HG02763 (cell line): ENCODE measurements around the gene FAM222A.

ENCODE experiments used
- ATAC-seq: cut with Tn5 transposase; IDR thresholded peaks from one replicate; pipeline ENCODE4 v1.9.1; 2021; ENCODE audit warnings: mild to moderate bottlenecking, moderate library complexity; ENCODE audit not compliant: unreplicated experiment

Gene FAM222A

GRCh38 chr12:109770861-109771670 is 57.4 kb downstream of the FAM222A start:
- no peak for ATAC-seq

DNA sequence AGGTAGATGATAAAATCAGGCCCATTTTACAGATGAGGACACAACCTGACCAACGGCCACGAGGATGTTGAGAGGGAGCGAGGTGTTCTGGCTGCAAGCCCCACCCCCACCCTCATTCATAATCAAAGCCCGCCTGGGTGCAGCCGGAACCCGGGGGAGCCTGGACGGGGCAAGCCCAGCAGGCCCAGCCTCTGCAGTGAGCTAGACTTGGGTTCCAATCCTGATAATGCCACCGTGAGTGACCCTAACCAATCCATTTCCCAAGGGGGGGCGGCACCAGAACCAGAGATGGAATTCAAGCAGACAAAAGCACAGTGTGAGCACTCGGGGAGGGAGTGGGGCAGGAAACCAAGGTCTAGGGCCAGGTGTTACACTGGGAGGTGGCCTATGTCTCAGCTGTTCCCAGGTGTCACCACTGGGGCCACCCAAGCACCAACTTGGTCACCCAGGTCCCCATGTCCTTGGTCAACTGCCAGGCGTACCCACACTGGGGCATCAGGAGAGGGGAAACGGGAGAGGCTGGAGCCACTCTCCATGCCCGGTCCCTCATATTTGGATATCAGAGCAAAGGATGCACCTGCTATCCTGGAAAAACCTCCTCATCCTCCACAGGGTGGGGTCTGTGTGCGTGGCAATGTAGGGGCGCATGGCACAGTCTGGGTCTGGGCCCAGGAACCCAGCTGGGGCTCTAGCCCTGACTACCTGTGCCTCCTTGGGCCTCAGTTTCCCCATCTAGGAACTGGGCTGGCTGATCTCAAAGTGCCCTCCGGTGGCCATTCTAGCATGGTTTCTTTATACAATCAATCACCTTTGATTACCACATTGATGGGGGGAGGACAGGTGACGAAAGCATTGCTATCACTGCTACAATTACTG is 58.4 kb downstream of the FAM222A start:
- ATAC-seq = no peak

DNA sequence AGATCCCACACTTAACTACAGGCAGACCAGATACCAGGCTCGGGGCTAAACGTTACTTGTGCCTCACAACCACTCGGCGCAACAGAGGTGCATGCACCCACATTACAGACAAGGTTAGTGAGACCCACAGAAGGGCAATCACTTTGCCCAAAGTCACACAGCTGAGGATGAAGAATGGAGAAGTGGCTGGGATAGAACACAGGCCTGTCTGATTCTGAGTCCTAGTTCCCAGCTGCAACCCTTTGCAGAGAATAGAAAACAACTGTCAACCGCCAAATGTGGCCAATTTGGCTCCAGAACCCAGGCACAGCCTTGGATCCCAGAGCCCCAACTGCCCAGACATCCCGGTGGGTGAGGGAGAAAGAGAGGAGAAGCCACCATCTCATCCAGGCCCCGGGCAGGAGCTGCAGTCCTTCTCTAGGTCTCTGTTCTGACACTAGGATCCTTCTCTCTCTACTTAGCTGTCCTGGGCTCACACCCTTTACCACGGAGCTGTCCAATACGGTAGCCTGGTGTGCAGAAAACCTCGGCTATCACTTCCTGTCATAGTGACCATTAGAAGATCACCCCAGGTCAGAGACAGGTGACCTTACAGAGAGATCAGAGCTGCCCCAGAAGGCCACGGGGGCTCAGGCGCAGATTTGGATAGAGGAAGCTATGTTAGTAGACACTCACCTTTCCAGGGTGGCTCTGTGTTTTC is 59.1 kb downstream of the FAM222A start:
- no peak for ATAC-seq

GRCh38 chr12:109773384-109774011 is 59.9 kb downstream of the FAM222A start:
- ATAC-seq = no peak

DNA sequence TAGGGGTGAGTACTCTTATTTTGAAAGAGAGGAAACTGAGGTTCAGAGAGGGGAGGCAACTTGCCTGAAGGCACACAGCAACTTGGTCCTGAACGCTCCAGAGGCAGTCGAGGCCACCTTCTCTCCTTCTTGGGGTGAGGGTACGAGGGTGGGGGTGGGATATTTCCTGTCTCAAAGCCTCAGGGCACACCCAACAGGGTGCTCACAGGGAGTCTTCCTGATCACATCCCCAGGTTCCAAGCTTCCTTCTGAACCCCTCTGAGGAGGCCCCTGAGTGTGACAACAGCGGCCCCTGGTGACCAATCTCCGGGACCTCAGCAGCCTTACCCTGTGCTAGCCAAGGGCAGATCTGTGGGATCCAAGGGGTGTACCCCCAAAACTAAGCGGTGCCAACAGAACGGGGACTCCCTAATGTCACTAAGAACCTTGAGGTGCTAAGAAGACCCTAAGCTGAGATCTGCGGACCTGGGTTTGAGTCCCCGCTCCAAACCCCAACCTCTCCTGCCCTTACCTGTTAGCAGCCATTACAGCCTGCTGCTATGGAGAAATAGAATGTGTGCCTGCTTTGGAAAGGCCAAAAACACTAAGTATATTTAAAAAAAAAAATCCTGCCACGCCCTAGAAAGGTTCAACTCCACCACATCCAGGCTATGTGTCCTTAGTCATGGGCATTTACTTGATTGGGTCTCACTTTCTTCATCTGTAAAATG is 61.7 kb downstream of the FAM222A start:
- ATAC-seq = no peak

GRCh38 chr12:109776624-109777023 is 63.0 kb downstream of the FAM222A start:
- ATAC-seq = no peak

DNA sequence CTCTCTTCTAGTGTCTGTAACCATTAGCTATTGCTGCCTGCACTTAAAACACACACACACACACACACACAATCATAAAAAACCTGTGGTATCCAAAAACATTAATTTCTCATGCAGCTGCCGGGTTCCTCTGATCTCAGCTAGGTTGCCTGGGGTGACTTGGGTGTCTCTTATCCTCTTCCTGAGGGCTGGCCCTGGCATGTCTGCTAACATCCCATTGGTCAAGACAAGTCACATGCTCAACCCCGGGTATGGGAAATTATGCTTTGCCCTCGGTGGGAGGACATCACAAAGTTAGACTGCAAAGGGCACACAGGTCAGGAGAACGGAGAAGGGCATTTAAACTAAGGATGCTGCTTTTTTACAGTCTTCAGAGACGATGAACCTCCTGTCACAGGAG is 63.9 kb downstream of the FAM222A start:
- no peak for ATAC-seq

DNA sequence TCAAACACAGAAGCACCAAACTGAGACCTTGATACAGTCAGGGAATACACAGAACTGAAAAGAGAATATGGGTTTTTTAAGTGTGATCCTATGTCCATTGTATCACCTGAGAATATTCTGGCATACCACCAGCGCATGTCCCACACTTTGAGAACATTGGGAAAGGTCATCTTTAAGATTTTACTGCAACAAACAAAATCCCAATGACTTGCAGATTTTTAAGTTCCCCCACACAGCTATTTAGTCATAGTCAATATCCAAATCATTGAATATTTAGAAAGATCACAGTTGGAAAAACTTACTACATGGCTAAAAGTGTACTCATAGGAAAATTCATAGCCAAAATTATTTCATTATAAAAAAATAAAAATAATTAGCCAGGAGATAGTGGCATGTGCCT is 65.1 kb downstream of the FAM222A start:
- no peak for ATAC-seq

DNA sequence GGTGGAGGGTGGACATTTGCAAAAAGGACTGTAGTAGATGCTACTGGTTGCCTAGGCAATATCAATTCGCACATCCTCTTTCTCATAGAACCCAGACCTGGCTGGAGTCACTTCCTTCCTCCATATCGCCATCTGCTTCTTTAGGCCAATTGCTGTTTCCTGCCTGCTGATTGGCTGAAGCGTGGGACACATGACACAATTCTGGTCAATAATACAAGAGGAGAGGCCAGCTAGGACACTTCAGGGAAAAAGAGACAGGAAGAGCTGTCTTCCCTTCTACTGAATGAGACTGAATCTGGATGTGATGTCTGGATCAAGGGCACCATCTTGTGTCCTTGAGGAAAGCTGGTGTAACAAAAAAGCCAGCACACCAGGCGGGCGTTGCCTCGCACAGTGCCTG is 65.8 kb downstream of the FAM222A start:
- no peak for ATAC-seq

- ATAC-seq = no peak
These were observed 68.2 kb downstream of the FAM222A start for GRCh38 chr12:109781668-109782325.

DNA sequence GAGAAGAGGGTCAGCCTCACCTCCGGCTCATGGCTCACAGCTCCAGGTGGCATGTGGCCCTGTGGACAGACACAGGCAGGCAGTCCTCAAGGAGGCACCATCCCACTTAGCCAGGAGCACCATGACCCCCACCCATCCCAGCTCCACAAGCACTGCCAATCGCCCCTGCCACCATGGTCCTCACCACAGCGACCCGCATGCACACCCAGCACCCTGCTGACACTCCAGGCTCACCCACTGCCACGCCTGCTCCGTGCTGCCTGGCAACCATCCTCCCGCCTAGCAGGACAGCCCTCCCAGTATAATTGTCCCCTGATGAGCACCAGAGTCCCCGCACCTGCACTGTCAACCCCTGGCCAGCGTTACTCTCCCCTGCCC is 68.7 kb downstream of the FAM222A start:
- ATAC-seq = no peak

- ATAC-seq = no peak
These were observed 69.7 kb downstream of the FAM222A start for GRCh38 chr12:109783135-109783964.

DNA sequence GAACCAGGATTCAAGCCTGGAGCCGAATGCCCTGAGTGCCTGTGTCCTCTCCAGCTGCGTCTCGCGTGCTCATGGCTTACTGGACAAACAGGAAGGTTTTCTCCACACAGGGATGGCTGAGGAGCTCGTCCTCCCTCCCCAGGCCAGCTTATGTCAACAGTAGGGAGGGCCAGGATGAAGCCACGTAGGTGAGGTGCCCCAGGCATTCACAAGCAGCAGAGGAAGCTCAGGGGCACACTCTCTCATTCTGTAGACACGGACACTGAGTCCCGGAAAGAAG is 70.3 kb downstream of the FAM222A start:
- no peak for ATAC-seq

DNA sequence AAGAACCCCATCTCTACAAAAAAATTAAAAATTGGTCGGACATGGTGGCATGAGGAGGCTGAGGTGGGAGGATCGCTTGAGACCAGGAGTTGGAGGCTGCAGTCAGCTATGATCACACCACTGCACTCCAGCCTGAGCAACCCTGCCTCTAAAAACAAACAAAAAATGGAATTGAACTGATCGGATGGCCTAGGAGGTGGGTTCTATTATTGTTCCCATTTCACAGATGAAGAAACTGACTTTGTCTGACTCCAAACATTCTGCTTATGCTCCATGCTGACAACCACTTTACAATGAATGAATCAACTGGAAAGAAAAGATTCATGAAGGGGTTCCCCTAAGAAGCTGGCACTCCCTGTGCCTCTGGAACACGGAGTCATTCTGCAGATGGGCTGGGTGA is 72.2 kb downstream of the FAM222A start:
- ATAC-seq = no peak

GRCh38 chr12:109786799-109787198 is 73.2 kb downstream of the FAM222A start:
- no peak for ATAC-seq

DNA sequence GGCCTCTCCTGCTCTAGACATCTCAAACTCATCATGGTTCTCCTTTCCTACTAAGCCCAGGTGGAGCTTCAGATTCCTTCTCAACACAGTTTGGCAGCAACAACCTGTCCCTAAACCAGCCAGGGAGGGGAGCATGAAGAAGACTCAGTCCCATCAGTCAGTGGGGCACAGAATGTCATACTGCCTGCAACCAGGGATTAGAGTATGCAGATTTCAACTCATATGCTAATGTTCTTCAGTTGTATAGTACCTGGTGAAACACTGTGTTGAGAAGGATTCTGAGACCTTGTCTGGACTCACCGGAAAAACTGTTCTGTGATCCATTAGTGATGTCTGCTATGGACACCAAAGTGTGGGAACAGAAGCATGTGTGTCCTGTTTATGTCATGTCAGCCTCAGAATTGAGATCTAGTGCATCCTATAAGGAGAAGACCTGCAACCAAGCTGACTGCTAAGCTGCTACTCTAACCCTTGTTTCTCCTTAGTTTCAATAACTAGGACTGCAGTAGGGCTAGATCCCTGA is 76.0 kb downstream of the FAM222A start:
- no peak for ATAC-seq

DNA sequence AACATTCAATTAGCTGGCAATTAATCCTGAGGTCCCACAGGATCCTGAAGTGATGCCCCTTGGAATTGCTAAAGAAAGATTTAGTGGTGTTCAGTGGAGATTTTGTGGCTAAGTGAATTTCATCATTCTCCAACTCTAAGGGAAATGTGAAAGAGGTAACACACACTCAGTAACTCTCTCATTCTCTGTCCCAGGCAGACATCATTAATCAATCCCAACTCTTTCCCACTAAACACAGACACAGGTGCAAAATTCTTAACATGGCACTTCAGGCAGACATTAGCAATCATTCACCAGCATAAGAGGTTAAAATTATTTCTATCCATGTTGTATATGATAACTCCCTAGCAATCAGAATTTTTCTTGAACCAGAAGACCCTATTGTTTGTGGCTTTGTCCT is 79.4 kb downstream of the FAM222A start:
- ATAC-seq = no peak

DNA sequence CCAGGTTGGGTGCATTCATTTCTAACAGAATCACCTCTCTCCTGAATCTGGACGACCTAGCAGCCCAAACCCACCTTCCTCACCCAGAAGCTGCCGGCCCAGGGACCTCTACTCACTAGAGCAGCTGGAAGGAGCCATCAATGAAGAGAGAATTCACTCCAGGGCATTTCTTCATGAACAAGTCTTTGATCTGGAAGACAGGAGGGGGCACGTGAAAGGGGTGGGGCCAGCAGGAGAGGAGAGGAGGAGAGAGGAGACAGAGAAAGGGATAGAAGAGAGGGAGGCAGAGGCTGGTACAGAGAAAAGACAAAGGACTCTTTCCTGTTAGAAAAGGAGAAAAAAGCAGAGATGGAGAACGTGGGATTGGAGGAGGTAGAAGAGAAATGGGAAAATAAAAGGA is 79.8 kb downstream of the FAM222A start:
- no peak for ATAC-seq
